Epithelial cell of esophagus (primary cell): Measurements from ENCODE around the gene TET1.
A peak's percentile ranks its signal among the peaks of the same experiment; 100 is the strongest.

Experiments used
- DNase-seq: peaks from one replicate; pipeline ENCODE4 v3.0.0; 2010; ENCODE audit warnings: low read depth
- H3K4me3 ChIP-seq: 2 replicates; pipeline ENCODE4 v1.5.1; 2011; ENCODE audit warnings: mild to moderate bottlenecking, low read length, control low read depth
- CTCF ChIP-seq: IDR thresholded peaks from 2 replicates; pipeline ENCODE4 v1.5.1; 2011; ENCODE audit warnings: low read depth, mild to moderate bottlenecking, low read length, control low read depth, inconsistent platforms; ENCODE audit not compliant: insufficient read depth; ENCODE audit errors: missing control alignments

The TET1 gene

GRCh38 chr10:68537796-68538195, 22.3 kb upstream of the TET1 start:
- no peak overlapping the region for H3K4me3 ChIP-seq
- no peak for TF ChIP-seq CTCF
- DNase-seq, result no peak

- peak; percentile 81 for DNase-seq
- no peak for TF ChIP-seq CTCF
- no peak overlapping the region for H3K4me3 ChIP-seq
These were observed 16.9 kb upstream of the TET1 start for GRCh38 chr10:68543004-68543918.

- TF ChIP-seq CTCF, result peak; percentile 98
- DNase-seq, result peak; percentile 78
- H3K4me3 ChIP-seq, result no peak overlapping the region
These were observed 9.3 kb upstream of the TET1 start for GRCh38 chr10:68550747-68551411.

GRCh38 chr10:68553138-68553537, 7.0 kb upstream of the TET1 start:
- DNase-seq, result no peak
- H3K4me3 ChIP-seq, result no peak overlapping the region
- no peak for TF ChIP-seq CTCF

GRCh38 chr10:68553599-68553998, 6.5 kb upstream of the TET1 start:
- no peak overlapping the region for H3K4me3 ChIP-seq
- no peak for TF ChIP-seq CTCF
- no peak for DNase-seq

GRCh38 chr10:68558478-68558877, 1.7 kb upstream of the TET1 start:
- no peak for DNase-seq
- no peak for TF ChIP-seq CTCF
- H3K4me3 ChIP-seq, result no peak overlapping the region
